ENCODE data around the gene TLK1.

- TF ChIP-seq CTCF (IDR thresholded peaks at IDR 0.05): no peak
- TF ChIP-seq POLR2A (IDR thresholded peaks at IDR 0.05): no peak
Measured at GRCh38 chr2:171102802-171103201, 57.9 kb downstream of the TLK1 start.

Data from right lobe of liver (tissue), 4 donors.